Smooth muscle cell (in vitro differentiated cells): ENCODE measurements around the gene ARID2. TPM values are rescaled to one million over a fixed set of nuclear protein-coding genes. Genes with fewer than 3 reads are reported as not detected.

Source experiments
- DNase-seq: peaks from one replicate; lab custom pipeline; 2025; ENCODE audit not compliant: unreplicated experiment; lab: John Stamatoyannopoulos, UW
- H2AFZ ChIP-seq: fragments of 200-600 bp; sonication (generic); 2 replicates; pipeline ENCODE4 v1.6.0; 2016; ENCODE audit warnings: antibody characterized with exemption, low read depth, mild to moderate bottlenecking
- H3F3A ChIP-seq: fragments of 200-600 bp; sonication (generic); 2 replicates; pipeline ENCODE4 v1.6.0; 2017; ENCODE audit warnings: antibody characterized with exemption, low read depth
- H3K27ac ChIP-seq: fragments of 200-600 bp; sonication (generic); 2 replicates; pipeline ENCODE4 v1.5.1; 2016; ENCODE audit warnings: low read depth, mild to moderate bottlenecking
- H3K27me3 ChIP-seq: fragments of 200-600 bp; sonication (generic); 2 replicates; pipeline ENCODE4 v1.6.1; 2016; ENCODE audit warnings: low read depth, mild to moderate bottlenecking
- H3K36me3 ChIP-seq: fragments of 200-600 bp; sonication (generic); 2 replicates; pipeline ENCODE4 v1.5.1; 2016; ENCODE audit warnings: low read depth
- H3K4me1 ChIP-seq: fragments of 200-600 bp; sonication (generic); 2 replicates; pipeline ENCODE4 v1.5.1; 2016; ENCODE audit warnings: low read depth
- H3K4me2 ChIP-seq: fragments of 200-600 bp; sonication (generic); 2 replicates; pipeline ENCODE4 v1.6.0; 2016; ENCODE audit warnings: mild to moderate bottlenecking
- H3K4me3 ChIP-seq: fragments of 200-600 bp; sonication (generic); 2 replicates; pipeline ENCODE4 v1.5.1; 2016; ENCODE audit warnings: mild to moderate bottlenecking
- H3K79me2 ChIP-seq: fragments of 200-600 bp; sonication (generic); 2 replicates; pipeline ENCODE4 v1.6.0; 2016; ENCODE audit warnings: low read depth, mild to moderate bottlenecking
- H3K9ac ChIP-seq: fragments of 200-600 bp; sonication (generic); 2 replicates; pipeline ENCODE4 v1.6.0; 2016; ENCODE audit warnings: low read depth
- H3K9me3 ChIP-seq: fragments of 200-600 bp; sonication (generic); replicated peaks from 2 replicates; pipeline ENCODE4 v1.5.1; 2016; ENCODE audit warnings: low read depth
- H4K20me1 ChIP-seq: fragments of 200-600 bp; sonication (generic); 2 replicates; pipeline ENCODE4 v1.6.0; 2016; ENCODE audit warnings: low read depth
- WGBS: methylation state at CpG from one replicate; pipeline ENCODE4 v1.1.7; 2016; ENCODE audit warnings: low lambda C conversion rate; 5-methylcytosine and 5-hydroxymethylcytosine counted together
- polyA plus RNA-seq: library from polyadenylated mRNA; unstranded; fragments of >200 nt; fragmentation: Nextera tagmentation; extraction: Ambion mirVana; gene quantifications from 2 replicates; pipeline ENCODE4 v1.2.1, GENCODE V29; 2016
- total RNA-seq: library from RNA; depleted of rRNA; stranded (reverse); fragments of >200 nt; gene quantifications from 2 replicates; pipeline ENCODE4 v1.2.3, GENCODE V29; 2014
- TF ChIP-seq, protein P1 (sequence below): fragments of 200-600 bp; sonication (generic); IDR thresholded peaks from 2 replicates; pipeline ENCODE4 v1.5.1; 2017; ENCODE audit warnings: borderline replicate concordance, mild to moderate bottlenecking, antibody characterized with exemption; ENCODE audit not compliant: insufficient read depth, poor library complexity, severe bottlenecking

The ARID2 gene
- total and polyA plus RNA-seq, 2 experiments from 2014 or later, result 9.9 to 36.2 TPM

DNA sequence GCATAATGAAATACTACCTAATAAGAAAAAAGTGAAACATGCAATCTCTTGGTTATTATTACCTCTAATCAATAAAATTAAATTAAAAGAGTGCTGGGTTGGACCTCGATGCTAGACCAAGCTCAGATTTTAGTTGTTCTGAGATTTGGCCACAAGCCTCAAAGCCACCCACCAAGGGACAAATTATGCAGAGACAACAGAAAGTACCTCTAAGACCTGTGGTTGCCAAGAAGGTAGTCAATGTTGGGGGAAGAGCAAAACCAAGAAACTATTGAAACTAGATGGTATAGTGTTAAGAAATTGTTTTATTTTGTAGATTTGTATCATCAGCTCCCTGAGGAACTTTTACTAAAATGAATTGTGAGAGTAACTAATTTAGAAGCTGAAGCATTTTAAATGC is 43.8 kb upstream of the ARID2 start:
- no peaks in the 10 kb centered on the region for H3K79me2 ChIP-seq
- no peaks in the 10 kb centered on the region for H4K20me1 ChIP-seq
- H3K4me2 ChIP-seq, result no peak overlapping the region
- H2AFZ ChIP-seq, result no peak overlapping the region
- no peaks in the 10 kb centered on the region for H3K9me3 ChIP-seq
- no peak for DNase-seq
- 80% methylated on average over 1 of the region's 1 CpG for WGBS
- H3F3A ChIP-seq, result no peaks in the 10 kb centered on the region
- peaks cover 4% of the 10 kb centered on the region for H3K27me3 ChIP-seq
- no peak overlapping the region for H3K9ac ChIP-seq
- H3K4me1 ChIP-seq, result no peaks in the 10 kb centered on the region
- TF ChIP-seq, protein P1, sequence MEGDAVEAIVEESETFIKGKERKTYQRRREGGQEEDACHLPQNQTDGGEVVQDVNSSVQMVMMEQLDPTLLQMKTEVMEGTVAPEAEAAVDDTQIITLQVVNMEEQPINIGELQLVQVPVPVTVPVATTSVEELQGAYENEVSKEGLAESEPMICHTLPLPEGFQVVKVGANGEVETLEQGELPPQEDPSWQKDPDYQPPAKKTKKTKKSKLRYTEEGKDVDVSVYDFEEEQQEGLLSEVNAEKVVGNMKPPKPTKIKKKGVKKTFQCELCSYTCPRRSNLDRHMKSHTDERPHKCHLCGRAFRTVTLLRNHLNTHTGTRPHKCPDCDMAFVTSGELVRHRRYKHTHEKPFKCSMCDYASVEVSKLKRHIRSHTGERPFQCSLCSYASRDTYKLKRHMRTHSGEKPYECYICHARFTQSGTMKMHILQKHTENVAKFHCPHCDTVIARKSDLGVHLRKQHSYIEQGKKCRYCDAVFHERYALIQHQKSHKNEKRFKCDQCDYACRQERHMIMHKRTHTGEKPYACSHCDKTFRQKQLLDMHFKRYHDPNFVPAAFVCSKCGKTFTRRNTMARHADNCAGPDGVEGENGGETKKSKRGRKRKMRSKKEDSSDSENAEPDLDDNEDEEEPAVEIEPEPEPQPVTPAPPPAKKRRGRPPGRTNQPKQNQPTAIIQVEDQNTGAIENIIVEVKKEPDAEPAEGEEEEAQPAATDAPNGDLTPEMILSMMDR, result no peak
- H3K27ac ChIP-seq, result no peak overlapping the region
- H3K4me3 ChIP-seq, result no peak overlapping the region
- H3K36me3 ChIP-seq, result no peaks in the 10 kb centered on the region

DNA sequence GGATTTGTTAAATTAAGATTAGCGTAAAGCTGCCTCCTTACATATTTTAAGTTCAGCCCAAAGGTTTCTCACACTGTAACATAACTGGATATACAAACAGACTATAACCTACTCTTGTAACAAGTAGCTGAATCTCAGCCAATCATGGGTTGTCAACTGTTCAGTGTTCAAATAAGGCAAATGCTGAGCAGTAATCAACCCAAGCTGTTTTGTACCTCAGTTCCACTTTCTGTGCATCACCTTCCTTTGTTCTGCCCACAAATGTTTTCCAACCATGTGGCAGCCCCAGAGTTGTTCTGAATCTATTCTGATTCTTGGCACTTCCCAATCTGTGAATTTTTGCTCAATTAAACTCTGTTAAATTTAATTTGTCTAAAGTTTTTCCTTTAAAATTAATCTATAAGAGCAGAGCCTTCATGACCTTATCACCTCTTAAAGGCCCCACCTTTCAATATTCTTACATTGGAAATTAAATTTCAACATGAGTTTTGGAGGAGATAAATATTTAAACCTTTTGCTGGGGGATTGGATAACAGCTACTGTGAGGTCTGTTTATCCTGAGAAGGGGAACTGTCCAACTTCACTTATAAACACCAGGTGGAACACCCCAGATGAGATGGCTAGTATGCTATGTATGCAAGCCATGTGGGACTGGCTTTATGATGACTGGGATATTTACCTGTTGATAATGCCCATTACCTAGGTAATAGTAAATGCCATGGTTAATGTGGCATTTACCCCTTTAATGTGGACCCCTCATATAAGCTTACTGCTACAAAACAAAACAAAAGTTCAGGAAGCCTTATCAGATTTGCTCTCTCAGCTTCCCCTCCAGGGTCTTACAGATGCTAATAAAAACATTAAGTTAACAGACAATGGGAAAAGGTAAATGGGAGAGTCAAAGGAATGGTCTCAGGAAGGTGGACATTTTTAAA is 42.2 kb upstream of the ARID2 start:
- no peak overlapping the region for H3K4me2 ChIP-seq
- H3K4me3 ChIP-seq, result no peak overlapping the region
- peaks cover 4% of the 10 kb centered on the region for H3K27me3 ChIP-seq
- no peaks in the 10 kb centered on the region for H3K79me2 ChIP-seq
- no peaks in the 10 kb centered on the region for H4K20me1 ChIP-seq
- no peaks in the 10 kb centered on the region for H3K36me3 ChIP-seq
- no peak for DNase-seq
- 100% methylated on average over 1 of the region's 1 CpG for WGBS
- no peak overlapping the region for H2AFZ ChIP-seq
- no peaks in the 10 kb centered on the region for H3K9me3 ChIP-seq
- no peaks in the 10 kb centered on the region for H3F3A ChIP-seq
- TF ChIP-seq, protein P1, result no peak
- H3K4me1 ChIP-seq, result no peaks in the 10 kb centered on the region
- H3K27ac ChIP-seq, result no peak overlapping the region
- no peak overlapping the region for H3K9ac ChIP-seq

DNA sequence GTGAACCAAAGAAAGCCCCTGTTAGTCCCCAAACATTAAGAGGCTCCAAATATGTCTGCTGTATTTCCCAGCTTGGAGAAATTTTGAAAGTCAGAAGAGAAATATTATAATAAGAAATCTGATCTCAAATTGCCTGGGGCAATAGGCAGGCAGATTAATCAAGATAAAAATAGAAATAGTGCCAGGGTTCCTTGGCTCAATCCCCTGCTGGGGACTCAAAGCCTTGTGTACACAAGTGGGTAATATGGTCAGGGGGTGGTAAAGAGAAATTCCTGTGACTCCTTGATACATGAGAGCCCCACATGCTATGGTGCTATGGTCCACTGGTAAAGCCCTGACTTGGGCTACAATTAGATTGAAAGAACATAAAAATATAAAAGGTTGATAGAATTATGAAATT is 41.3 kb upstream of the ARID2 start:
- Histone ChIP-seq H3K27me3 (peaks cover 4% of the 10 kb centered on the region), H3K9me3 (no peaks in the 10 kb centered on the region), H4K20me1 (no peaks in the 10 kb centered on the region), H3K4me3 (no peak overlapping the region), H3K36me3 (no peaks in the 10 kb centered on the region), H3F3A (no peaks in the 10 kb centered on the region), H3K4me2 (no peak overlapping the region), H3K79me2 (no peaks in the 10 kb centered on the region), H2AFZ (no peak overlapping the region), H3K27ac (no peak overlapping the region), H3K9ac (no peak overlapping the region), H3K4me1 (peaks cover 6% of the 10 kb centered on the region)
- DNase-seq, result no peak
- TF ChIP-seq, protein P1, result no peak

DNA sequence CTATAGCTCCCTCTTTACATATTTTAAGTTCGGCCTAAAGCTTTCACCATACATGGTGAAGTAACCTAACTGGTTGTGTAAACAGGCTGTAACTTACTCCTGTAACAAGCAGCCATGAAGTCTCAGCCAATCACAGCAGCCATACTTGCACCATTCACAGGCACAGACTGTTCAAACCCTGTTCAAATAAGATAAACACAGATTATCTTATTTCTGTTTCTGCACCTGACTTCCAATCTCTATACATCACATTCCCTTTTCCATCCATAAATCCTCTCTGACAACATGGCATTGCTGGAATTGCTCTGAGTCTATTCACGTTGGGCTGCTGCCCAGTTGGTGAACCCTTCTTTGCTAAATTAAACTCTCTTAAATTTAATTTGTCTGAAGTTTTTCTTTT is 34.5 kb upstream of the ARID2 start:
- Histone ChIP-seq H3K36me3 (no peaks in the 10 kb centered on the region), H2AFZ (no peak overlapping the region), H3K4me2 (no peak overlapping the region), H4K20me1 (no peaks in the 10 kb centered on the region), H3K27ac (no peak overlapping the region), H3F3A (no peaks in the 10 kb centered on the region), H3K27me3 (peaks cover 3% of the 10 kb centered on the region), H3K4me1 (peaks cover 6% of the 10 kb centered on the region), H3K9ac (no peak overlapping the region), H3K4me3 (no peak overlapping the region), H3K79me2 (no peaks in the 10 kb centered on the region), H3K9me3 (no peaks in the 10 kb centered on the region)
- TF ChIP-seq, protein P1, result no peak
- no peak for DNase-seq
- WGBS, result 80% methylated on average over 2 of the region's 2 CpGs
